Epithelial cell of proximal tubule (primary cell): ENCODE results near the gene LRP2. TPM values are rescaled to one million over a fixed set of nuclear protein-coding genes. Genes with fewer than 3 reads are reported as not detected.

ENCODE experiments used
- DNase-seq: peaks from one replicate; pipeline ENCODE4 v3.0.0-alpha.2; 2011; ENCODE audit warnings: low read depth
- H3K4me3 ChIP-seq: 2 replicates; pipeline ENCODE4 v1.5.1; 2011; ENCODE audit warnings: low read depth, mild to moderate bottlenecking, low read length
- total RNA-seq: library from RNA; depleted of rRNA; stranded (reverse); fragments of >200 nt; gene quantifications from 2 replicates; pipeline ENCODE4 v1.2.3, GENCODE V29; 2015
- TF ChIP-seq, protein P1 (sequence below): conservative IDR thresholded peaks from 2 replicates; pipeline ENCODE4 v1.5.1; 2012; ENCODE audit warnings: low read depth, mild to moderate bottlenecking, low read length

LRP2 gene
- total RNA-seq, 1 donor from 2014 or later: 0.17 TPM

DNA sequence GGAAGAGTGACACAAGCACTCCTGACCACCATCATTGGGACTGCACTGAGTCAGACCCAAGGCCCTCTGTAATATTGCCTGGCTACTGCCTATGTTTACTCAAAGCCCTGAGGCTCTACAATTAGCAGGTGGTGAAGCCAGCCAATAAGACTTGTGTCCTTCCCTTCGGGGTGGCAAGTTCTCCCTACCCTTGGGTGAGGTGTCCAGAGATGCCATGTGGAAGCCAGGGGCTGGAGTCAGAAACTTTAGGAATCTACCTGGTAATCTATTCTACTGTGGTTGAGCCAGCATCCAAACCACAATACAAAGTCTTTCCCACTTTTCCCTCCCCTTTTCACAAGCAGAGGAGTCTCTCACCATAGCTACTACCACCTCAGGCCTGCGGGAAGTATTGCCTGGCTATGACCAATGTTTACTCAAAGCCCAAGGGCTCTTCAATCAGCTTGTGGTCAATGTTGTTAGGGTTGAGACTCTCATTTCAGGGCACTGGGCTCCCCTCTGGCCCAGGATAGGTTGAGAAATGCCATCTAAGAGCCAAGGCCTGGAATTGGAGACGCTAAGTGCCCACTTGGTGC is 275.4 kb downstream of the LRP2 start:
- no peak for DNase-seq
- TF ChIP-seq, protein P1, sequence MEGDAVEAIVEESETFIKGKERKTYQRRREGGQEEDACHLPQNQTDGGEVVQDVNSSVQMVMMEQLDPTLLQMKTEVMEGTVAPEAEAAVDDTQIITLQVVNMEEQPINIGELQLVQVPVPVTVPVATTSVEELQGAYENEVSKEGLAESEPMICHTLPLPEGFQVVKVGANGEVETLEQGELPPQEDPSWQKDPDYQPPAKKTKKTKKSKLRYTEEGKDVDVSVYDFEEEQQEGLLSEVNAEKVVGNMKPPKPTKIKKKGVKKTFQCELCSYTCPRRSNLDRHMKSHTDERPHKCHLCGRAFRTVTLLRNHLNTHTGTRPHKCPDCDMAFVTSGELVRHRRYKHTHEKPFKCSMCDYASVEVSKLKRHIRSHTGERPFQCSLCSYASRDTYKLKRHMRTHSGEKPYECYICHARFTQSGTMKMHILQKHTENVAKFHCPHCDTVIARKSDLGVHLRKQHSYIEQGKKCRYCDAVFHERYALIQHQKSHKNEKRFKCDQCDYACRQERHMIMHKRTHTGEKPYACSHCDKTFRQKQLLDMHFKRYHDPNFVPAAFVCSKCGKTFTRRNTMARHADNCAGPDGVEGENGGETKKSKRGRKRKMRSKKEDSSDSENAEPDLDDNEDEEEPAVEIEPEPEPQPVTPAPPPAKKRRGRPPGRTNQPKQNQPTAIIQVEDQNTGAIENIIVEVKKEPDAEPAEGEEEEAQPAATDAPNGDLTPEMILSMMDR: no peak

DNA sequence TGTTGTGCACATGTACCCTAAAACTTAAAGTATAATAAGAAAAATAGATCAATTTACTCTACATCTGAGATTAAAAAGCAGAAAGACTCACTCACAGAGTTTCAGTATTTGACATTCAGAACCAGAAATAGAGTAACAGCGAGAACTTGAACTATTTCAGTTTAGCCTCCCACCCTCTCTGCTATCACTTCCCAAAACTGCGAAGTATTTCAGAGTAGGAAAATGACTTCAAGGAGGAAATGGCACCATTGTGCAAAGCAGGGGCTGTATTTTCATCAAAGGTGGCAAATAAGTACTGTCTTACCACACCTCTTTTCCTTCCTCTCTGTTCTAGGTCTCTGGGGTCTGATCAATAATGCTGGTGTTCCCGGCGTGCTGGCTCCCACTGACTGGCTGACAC is 279.3 kb downstream of the LRP2 start:
- DNase-seq: no peak
- H3K4me3 ChIP-seq: no peak overlapping the region
- TF ChIP-seq, protein P1: no peak

More for the DNA sequence above, 275.4 kb downstream of the LRP2 start:
- no peak overlapping the region for H3K4me3 ChIP-seq

DNA sequence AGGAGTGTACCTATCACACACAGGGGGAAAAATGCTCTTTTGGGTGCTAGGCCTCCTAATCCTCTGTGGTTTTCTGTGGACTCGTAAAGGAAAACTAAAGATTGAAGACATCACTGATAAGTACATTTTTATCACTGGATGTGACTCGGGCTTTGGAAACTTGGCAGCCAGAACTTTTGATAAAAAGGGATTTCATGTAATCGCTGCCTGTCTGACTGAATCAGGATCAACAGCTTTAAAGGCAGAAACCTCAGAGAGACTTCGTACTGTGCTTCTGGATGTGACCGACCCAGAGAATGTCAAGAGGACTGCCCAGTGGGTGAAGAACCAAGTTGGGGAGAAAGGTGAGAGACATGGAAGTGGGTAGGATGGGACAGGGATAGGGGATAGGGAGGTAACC is 280.8 kb downstream of the LRP2 start:
- DNase-seq: no peak
- TF ChIP-seq, protein P1: no peak
- no peak overlapping the region for H3K4me3 ChIP-seq

DNA sequence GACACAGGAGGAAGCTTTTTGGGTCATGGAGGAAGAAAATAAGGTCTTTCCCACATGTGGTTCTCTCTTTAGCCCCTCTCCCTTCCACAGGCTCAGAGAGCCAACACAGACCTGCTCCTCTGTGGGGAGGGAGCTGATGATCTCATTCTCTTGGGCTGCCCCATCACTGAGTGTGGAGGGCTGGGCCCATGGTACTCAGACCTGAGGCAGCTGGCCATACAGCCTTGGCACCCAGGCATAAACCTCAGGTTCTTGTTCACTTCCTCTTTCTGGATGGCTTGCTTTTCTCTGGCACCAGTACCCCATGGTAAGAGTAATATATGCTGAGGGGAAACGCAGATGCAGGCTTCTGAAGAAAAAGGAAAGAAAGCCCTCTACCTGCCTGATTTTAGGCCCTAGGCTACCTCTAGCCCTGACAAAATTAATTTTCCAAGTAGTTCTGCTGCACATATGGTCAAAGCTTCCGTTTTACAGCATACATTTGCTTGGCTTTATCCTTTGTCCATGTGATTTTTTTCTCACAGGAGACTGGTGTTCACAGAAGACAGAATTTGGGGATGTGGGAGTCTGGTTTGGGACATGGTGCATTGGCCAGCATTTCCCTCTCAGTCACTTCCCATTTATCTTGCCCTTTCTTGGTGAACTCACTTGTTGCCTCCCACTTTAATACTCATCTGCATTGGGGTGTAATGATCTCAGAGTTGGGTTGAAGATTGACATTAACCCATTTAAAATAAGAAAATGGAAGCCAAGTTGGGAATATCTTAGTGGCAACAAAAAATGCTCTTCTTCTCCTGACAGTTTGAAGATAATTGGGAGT is 281.9 kb downstream of the LRP2 start:
- no peak for DNase-seq
- TF ChIP-seq, protein P1: no peak

DNA sequence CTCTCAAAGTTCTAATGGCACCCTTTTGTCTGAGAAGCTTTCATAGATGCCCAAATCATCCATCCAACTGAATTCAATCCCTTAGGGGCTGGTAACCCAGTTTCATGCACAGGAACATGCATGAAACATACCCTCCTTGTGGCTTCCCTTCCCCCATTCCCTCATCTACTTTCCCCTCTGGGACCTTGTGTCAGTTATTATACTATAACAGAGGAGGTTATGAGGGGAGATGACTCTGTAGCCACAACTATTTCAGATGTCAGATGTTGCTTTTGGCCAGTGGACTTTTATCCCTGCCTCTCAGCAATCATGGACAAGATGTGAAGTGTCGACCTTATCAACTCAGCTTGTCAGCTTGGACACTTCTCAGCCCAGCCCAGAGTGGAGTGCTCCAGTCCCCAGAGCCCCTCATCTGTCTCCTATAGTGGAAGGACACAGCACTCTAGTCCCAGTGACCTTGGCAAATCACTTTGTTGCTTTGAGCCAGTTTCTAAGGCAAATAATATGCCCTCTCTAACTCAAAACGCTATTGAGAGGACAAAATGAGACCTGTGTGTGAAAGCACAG is 284.6 kb downstream of the LRP2 start:
- DNase-seq: no peak
- TF ChIP-seq, protein P1: no peak
- H3K4me3 ChIP-seq: no peak overlapping the region

More for the DNA sequence above, 281.9 kb downstream of the LRP2 start:
- no peak overlapping the region for H3K4me3 ChIP-seq

Other genes with a start within 250 kb of the LRP2 start
- gene BBS5, start 117.0 kb upstream of the LRP2 start, total RNA-seq: 3.6 and 4.3 TPM in 2 replicates
- 0.07 TPM in 1 of 2 replicates, not detected in the other for gene KLHL41, start 147.2 kb upstream of the LRP2 start, total RNA-seq
- 15.3 and 18.7 TPM in 2 replicates for gene FASTKD1, start 211.3 kb upstream of the LRP2 start, total RNA-seq
- gene PPIG, start 221.8 kb upstream of the LRP2 start, total RNA-seq: 15.0 and 21.9 TPM in 2 replicates